ENCODE data around the gene JAG2.

DNA sequence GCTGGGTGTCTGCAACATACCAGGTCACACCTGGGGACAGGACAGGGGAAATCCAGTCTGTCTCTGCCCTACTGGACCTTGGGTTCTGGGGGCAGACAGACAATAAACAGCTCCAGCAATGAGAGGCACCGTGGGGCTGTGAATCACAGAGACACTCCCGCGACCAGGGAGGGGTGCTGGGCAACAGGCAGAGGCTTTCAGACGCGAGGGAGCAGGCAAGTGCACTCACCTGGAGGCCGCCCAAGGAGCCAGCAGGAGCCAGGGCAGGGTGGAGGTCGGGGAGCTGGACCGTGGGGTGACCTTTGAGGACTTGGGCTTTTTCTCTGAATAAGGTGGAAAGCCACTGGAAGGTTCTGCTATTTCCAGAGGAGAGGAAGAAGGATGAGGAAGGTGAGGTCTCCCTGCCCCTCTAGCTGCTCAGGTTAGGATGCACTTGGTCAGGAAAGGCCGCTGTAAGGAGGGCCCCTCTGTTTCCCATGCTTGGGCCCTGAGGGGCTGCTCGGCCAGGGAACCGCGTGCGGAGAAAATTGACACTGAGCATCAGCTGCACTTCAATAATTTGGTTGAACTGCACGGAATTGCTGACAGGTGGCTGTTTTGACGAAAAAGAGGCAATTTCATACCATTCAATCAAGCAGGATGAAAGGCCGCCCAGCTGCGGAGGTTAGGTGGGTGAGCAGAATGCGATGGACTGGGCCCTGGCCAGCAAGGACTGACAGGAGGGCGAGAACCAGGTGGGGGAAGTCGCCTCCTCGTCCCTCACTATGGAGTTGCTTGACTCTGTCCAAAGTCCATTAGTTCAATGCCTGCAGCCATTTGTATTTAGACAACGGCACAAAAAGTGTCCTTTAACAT lies 42.2 kb downstream of the JAG2 start:
- TF ChIP-seq, protein P1, sequence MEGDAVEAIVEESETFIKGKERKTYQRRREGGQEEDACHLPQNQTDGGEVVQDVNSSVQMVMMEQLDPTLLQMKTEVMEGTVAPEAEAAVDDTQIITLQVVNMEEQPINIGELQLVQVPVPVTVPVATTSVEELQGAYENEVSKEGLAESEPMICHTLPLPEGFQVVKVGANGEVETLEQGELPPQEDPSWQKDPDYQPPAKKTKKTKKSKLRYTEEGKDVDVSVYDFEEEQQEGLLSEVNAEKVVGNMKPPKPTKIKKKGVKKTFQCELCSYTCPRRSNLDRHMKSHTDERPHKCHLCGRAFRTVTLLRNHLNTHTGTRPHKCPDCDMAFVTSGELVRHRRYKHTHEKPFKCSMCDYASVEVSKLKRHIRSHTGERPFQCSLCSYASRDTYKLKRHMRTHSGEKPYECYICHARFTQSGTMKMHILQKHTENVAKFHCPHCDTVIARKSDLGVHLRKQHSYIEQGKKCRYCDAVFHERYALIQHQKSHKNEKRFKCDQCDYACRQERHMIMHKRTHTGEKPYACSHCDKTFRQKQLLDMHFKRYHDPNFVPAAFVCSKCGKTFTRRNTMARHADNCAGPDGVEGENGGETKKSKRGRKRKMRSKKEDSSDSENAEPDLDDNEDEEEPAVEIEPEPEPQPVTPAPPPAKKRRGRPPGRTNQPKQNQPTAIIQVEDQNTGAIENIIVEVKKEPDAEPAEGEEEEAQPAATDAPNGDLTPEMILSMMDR (IDR thresholded peaks at IDR 0.05; ENCODE audit: borderline replicate concordance, extremely low read depth, low read length, poor library complexity, severe bottlenecking), result no peak
- TF ChIP-seq EZH2 (IDR thresholded peaks at IDR 0.05; ENCODE audit: borderline replicate concordance, low read depth, low read length, severe bottlenecking), result no peak

Measured in DND-41 (cell line).